C4-2B (cell line): ENCODE measurements around the gene ERC2.

Experiments
- CTCF ChIP-seq: fragments of 450-650 bp; conservative IDR thresholded peaks from 2 replicates; pipeline ENCODE4 v1.5.1; 2017; ENCODE audit warnings: mild to moderate bottlenecking
- ZFX ChIP-seq: fragments of 450-650 bp; IDR thresholded peaks from 2 replicates; pipeline ENCODE4 v1.6.1; 2017

- TF ChIP-seq CTCF = no peak
- TF ChIP-seq ZFX = no peak
Measured at GRCh38 chr3:56060521-56061278, 407.6 kb downstream of the ERC2 start.
